ENCODE results near the gene RUFY2. TPM values are rescaled to one million over a fixed set of nuclear protein-coding genes. Genes with fewer than 3 reads are reported as not detected.

Gene RUFY2
- total and polyA plus RNA-seq, 2 experiments from 2014 or later, result 10.3 to 17.3 TPM

- TF ChIP-seq JUNB (IDR thresholded peaks at IDR 0.05; ENCODE audit: unreplicated experiment) (no peak), CTCF (conservative IDR thresholded peaks at IDR 0.05; ENCODE audit: low read depth in 2 of 2) (peak; percentile 55 to 59)
- no peaks in the 10 kb centered on the region for H3K36me3 Mint-ChIP-seq (ENCODE audit: low read depth)
- Histone ChIP-seq H3F3A (replicated peaks; ENCODE audit: low read depth) (peaks cover 2% of the 10 kb centered on the region; the same call in 1 of the 2 replicates), H3K9me2 (ENCODE audit: insufficient read depth) (no peaks in the 10 kb centered on the region), H3K27ac (ENCODE audit: low read depth) (no peak overlapping the region), H3K79me2 (replicated peaks; ENCODE audit: insufficient read depth) (no peaks in the 10 kb centered on the region), H3K4me1 (ENCODE audit: insufficient read depth) (peaks cover 5% of the 10 kb centered on the region; the same call in 1 of the 2 replicates), H3K36me3 (ENCODE audit: insufficient read depth) (no peaks in the 10 kb centered on the region), H4K20me1 (replicated peaks; ENCODE audit: insufficient read depth) (no peaks in the 10 kb centered on the region), H2AFZ (no peak overlapping the region), H3K4me3 (no peak overlapping the region), H3K27me3 (ENCODE audit: insufficient read depth) (no peaks in the 10 kb centered on the region), H3K4me2 (no peak overlapping the region)
- H3K27me3 Mint-ChIP-seq (ENCODE audit: insufficient read depth, low read depth, poor library complexity), result peaks cover 5% of the 10 kb centered on the region
- H3K9me3 Mint-ChIP-seq, result no peaks in the 10 kb centered on the region
- H3K4me1 Mint-ChIP-seq, result peaks cover 7% of the 10 kb centered on the region
- no peak overlapping the region for H3K4me3 Mint-ChIP-seq
- DNase-seq (ENCODE audit: low spot score) (peak; percentile 42), ATAC-seq (peak; percentile 37; the same call in 1 of the 3 replicates)
- no peak overlapping the region for H3K27ac Mint-ChIP-seq
Measured at GRCh38 chr10:68301790-68302502, 105.1 kb downstream of the RUFY2 start.

- H3F3A ChIP-seq (replicated peaks; ENCODE audit: low read depth), result peaks cover 3% of the 10 kb centered on the region; the same call in 1 of the 2 replicates
- ATAC-seq (no peak), DNase-seq (ENCODE audit: low spot score) (no peak)
- peaks cover 5% of the 10 kb centered on the region for H3K4me1 Mint-ChIP-seq
- peaks cover 5% of the 10 kb centered on the region for H3K27me3 Mint-ChIP-seq (ENCODE audit: insufficient read depth, low read depth, poor library complexity)
- no peak overlapping the region for H3K27ac Mint-ChIP-seq
- H3K4me1 ChIP-seq (ENCODE audit: insufficient read depth), result peaks cover 2% of the 10 kb centered on the region; the same call in 1 of the 2 replicates
- H3K4me3 Mint-ChIP-seq, result no peak overlapping the region
- no peak overlapping the region for H3K4me2 ChIP-seq
- no peak for TF ChIP-seq POLR2AphosphoS5 (IDR thresholded peaks at IDR 0.05; ENCODE audit: low read depth)
- TF ChIP-seq EZH2phosphoT487 (IDR thresholded peaks at IDR 0.05; ENCODE audit: unreplicated experiment), result no peak
- no peak for TF ChIP-seq ZNF331 (CRISPR knock-in tag; IDR thresholded peaks at IDR 0.05; ENCODE audit: low read depth)
- no peak for TF ChIP-seq REST (IDR thresholded peaks at IDR 0.05; ENCODE audit: unreplicated experiment)
- TF ChIP-seq JUNB (IDR thresholded peaks at IDR 0.05; ENCODE audit: unreplicated experiment), result no peak
- TF ChIP-seq EZH2 (IDR thresholded peaks at IDR 0.05; ENCODE audit: low read depth, unreplicated experiment), result no peak
- TF ChIP-seq ZNF462 (CRISPR knock-in tag; IDR thresholded peaks at IDR 0.05), result no peak
- H3K9me2 ChIP-seq (ENCODE audit: insufficient read depth), result no peaks in the 10 kb centered on the region
- H3K27me3 ChIP-seq (ENCODE audit: insufficient read depth), result no peaks in the 10 kb centered on the region
- no peaks in the 10 kb centered on the region for H3K9me3 Mint-ChIP-seq
- H3K79me2 ChIP-seq (replicated peaks; ENCODE audit: insufficient read depth), result no peaks in the 10 kb centered on the region
- H4K20me1 ChIP-seq (replicated peaks; ENCODE audit: insufficient read depth), result no peaks in the 10 kb centered on the region
- H2AFZ ChIP-seq, result no peak overlapping the region
- no peaks in the 10 kb centered on the region for H3K36me3 Mint-ChIP-seq (ENCODE audit: low read depth)
- H3K36me3 ChIP-seq (ENCODE audit: insufficient read depth), result no peaks in the 10 kb centered on the region
- no peak overlapping the region for H3K27ac ChIP-seq (ENCODE audit: low read depth)
- no peak overlapping the region for H3K4me3 ChIP-seq
Measured at GRCh38 chr10:68301301-68301700, 105.8 kb downstream of the RUFY2 start.

All from GM23338 (cell line).